ENCODE results near the gene NCAM1.

NCAM1 gene

DNA sequence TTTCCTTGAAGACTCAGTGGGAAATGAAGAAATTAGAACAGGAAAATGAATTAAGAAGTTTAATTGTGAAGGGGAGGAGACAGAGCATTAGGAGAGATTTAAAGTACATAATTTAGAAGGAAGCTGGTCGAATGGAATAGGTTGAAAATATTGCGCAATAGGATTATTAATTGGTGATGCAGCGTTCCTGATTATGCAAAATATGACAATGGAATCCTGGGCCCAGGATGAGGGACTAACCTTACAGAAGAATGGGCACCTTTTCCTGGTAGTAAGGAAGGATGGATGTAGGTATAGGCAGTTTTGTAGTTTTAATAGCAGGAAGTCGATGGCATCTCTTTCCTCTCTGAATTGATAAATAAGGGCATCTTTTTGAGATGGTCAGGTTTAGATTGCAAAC, 360.9 kb downstream of the NCAM1 start:
- DNase-seq: no peak

DNA sequence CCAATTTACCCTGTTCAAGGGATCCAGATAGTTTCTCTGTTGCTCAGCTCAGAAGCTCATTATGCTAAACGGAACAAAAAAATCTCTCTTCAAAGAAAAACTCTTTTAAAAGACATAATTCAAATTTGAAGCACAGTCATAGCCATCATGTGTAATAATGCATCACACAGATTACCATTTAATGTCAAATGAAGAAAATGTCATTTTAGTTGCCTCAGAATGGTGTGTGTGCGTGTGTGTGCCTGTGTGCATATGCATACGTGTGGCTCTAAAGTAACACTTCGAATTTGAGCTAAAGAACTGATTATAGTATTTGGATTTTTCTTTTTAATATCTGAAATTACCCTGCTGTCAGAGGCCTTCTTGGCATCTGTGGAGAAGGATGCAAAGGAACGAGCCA, 363.0 kb downstream of the NCAM1 start:
- DNase-seq: no peak

All from activated naive CD4-positive, alpha-beta T cell (primary cell).